H9 (cell line): ENCODE measurements around the gene RPS15. TPM values are rescaled to one million over a fixed set of nuclear protein-coding genes. Genes with fewer than 3 reads are reported as not detected.
A peak's percentile ranks its signal among the peaks of the same experiment; 100 is the strongest.

ENCODE experiments used
- DNase-seq: peaks from one replicate; pipeline ENCODE4 v3.0.0-alpha.2; 2017
- H2AFZ ChIP-seq: one replicate; pipeline ENCODE4 v1.6.1; 2013; ENCODE audit warnings: mild to moderate bottlenecking, low read length, control low read depth, moderate library complexity
- H2AK5ac ChIP-seq: 2 replicates; pipeline ENCODE4 v1.6.1; 2013; ENCODE audit warnings: low read length, control low read depth, mixed read lengths; ENCODE audit not compliant: insufficient read length
- H2BK120ac ChIP-seq: one replicate; pipeline ENCODE4 v1.6.1; 2013; ENCODE audit warnings: low read depth, mild to moderate bottlenecking, low read length, control low read depth, inconsistent platforms; ENCODE audit not compliant: poor library complexity, severe bottlenecking
- H2BK12ac ChIP-seq: 2 replicates; pipeline ENCODE4 v1.6.1; 2013; ENCODE audit warnings: low read length, control low read depth, mixed read lengths, low read depth; ENCODE audit not compliant: insufficient read length
- H2BK15ac ChIP-seq: 2 replicates; pipeline ENCODE4 v1.6.1; 2013; ENCODE audit warnings: low read depth, low read length, control low read depth
- H2BK20ac ChIP-seq: one replicate; pipeline ENCODE4 v1.6.1; 2013; ENCODE audit warnings: low read depth, mild to moderate bottlenecking, low read length, control low read depth, inconsistent platforms; ENCODE audit not compliant: poor library complexity, severe bottlenecking
- H2BK5ac ChIP-seq: 2 replicates; pipeline ENCODE4 v1.6.1; 2013; ENCODE audit warnings: low read length, control low read depth, mixed read lengths; ENCODE audit not compliant: insufficient read length
- H3K14ac ChIP-seq: 2 replicates; pipeline ENCODE4 v1.6.1; 2013; ENCODE audit warnings: low read length, control low read depth; ENCODE audit not compliant: insufficient read depth
- H3K18ac ChIP-seq: 2 replicates; pipeline ENCODE4 v1.6.1; 2013; ENCODE audit warnings: low read depth, mild to moderate bottlenecking, mixed read lengths, low read length, control low read depth; ENCODE audit not compliant: insufficient read length
- H3K23ac ChIP-seq: 2 replicates; pipeline ENCODE4 v1.6.1; 2013; ENCODE audit warnings: low read length, control low read depth, mixed read lengths, low read depth; ENCODE audit not compliant: insufficient read length
- H3K23me2 ChIP-seq: 2 replicates; pipeline ENCODE4 v1.6.1; 2013; ENCODE audit warnings: low read depth, mild to moderate bottlenecking, mixed read lengths, low read length, control low read depth; ENCODE audit not compliant: insufficient read length, poor library complexity, severe bottlenecking
- H3K27ac ChIP-seq: 2 replicates; pipeline ENCODE4 v1.5.1; 2013; ENCODE audit warnings: low read length, control low read depth, mixed read lengths, low read depth; ENCODE audit not compliant: insufficient read length
- H3K27me3 ChIP-seq: 2 replicates; pipeline ENCODE4 v1.6.1; 2013; ENCODE audit warnings: low read length, control low read depth, inconsistent platforms; ENCODE audit not compliant: insufficient read depth
- H3K4ac ChIP-seq: 2 replicates; pipeline ENCODE4 v1.6.1; 2013; ENCODE audit warnings: low read depth, mild to moderate bottlenecking, control low read depth, inconsistent platforms, low read length, moderate library complexity
- H3K4me1 ChIP-seq: 2 replicates; pipeline ENCODE4 v1.6.1; 2013; ENCODE audit warnings: low read length, control low read depth, inconsistent platforms; ENCODE audit not compliant: insufficient read depth
- H3K4me2 ChIP-seq: 2 replicates; pipeline ENCODE4 v1.6.1; 2013; ENCODE audit warnings: low read length, control low read depth, mixed read lengths; ENCODE audit not compliant: insufficient read length, insufficient read depth
- H3K56ac ChIP-seq: 2 replicates; pipeline ENCODE4 v1.6.1; 2013; ENCODE audit warnings: low read depth, mild to moderate bottlenecking, mixed read lengths, low read length, control low read depth; ENCODE audit not compliant: insufficient read length
- H3K79me1 ChIP-seq: 2 replicates; pipeline ENCODE4 v1.6.1; 2013; ENCODE audit warnings: low read depth, mild to moderate bottlenecking, moderate library complexity, low read length, control low read depth, inconsistent platforms; ENCODE audit not compliant: insufficient read depth, poor library complexity, severe bottlenecking
- H3K79me2 ChIP-seq: 2 replicates; pipeline ENCODE4 v1.6.1; 2013; ENCODE audit warnings: low read length, control low read depth, inconsistent platforms; ENCODE audit not compliant: insufficient read depth
- H3K9ac ChIP-seq: 2 replicates; pipeline ENCODE4 v1.6.1; 2013; ENCODE audit warnings: low read length, control low read depth, mixed read lengths; ENCODE audit not compliant: insufficient read length; ENCODE audit errors: extremely low read depth
- H3K9me3 ChIP-seq: one replicate; pipeline ENCODE4 v1.6.1; 2013; ENCODE audit warnings: low read depth, low read length, inconsistent platforms; ENCODE audit not compliant: control insufficient read depth
- H3T11ph ChIP-seq: one replicate; pipeline ENCODE4 v1.6.1; 2013; ENCODE audit warnings: mild to moderate bottlenecking, low read length, control low read depth, inconsistent platforms
- H4K20me1 ChIP-seq: one replicate; pipeline ENCODE4 v1.6.1; 2013; ENCODE audit not compliant: control insufficient read depth, insufficient read length, insufficient read depth
- H4K5ac ChIP-seq: 2 replicates; pipeline ENCODE4 v1.6.1; 2013; ENCODE audit warnings: low read depth, mild to moderate bottlenecking, mixed read lengths, low read length, control low read depth; ENCODE audit not compliant: insufficient read length
- H4K8ac ChIP-seq: replicated peaks from 2 replicates; pipeline ENCODE4 v1.6.1; 2013; ENCODE audit warnings: low read length, control low read depth, mixed read lengths, low read depth; ENCODE audit not compliant: insufficient read length
- H4K91ac ChIP-seq: 2 replicates; pipeline ENCODE4 v1.6.1; 2013; ENCODE audit warnings: low read depth, mild to moderate bottlenecking, moderate library complexity, mixed read lengths, low read length, control low read depth; ENCODE audit not compliant: insufficient read length
- H3K27ac Mint-ChIP-seq, 3 experiments: 2 replicates in 2 of 3; 3 replicates in 1 of 3; pipeline ENCODE4 v1.8.0; 2020 to 2021; ENCODE audit warnings: mixed read lengths in 3 of 3, mild to moderate bottlenecking in 1 of 3, moderate library complexity in 1 of 3
- H3K27me3 Mint-ChIP-seq: 2 replicates; pipeline ENCODE4 v1.8.0; 2021; ENCODE audit warnings: low read depth, mild to moderate bottlenecking, moderate library complexity, mixed read lengths
- H3K36me3 Mint-ChIP-seq, 3 experiments: 2 replicates in 2 of 3; 3 replicates in 1 of 3; pipeline ENCODE4 v1.8.0; 2020 to 2021; ENCODE audit warnings: low read depth in 3 of 3, mixed read lengths in 3 of 3; ENCODE audit not compliant: insufficient read depth in 1 of 3
- H3K4me1 Mint-ChIP-seq, 2 experiments: 2 replicates each; pipeline ENCODE4 v1.8.0; 2020; ENCODE audit warnings: mixed read lengths in 2 of 2
- H3K4me3 Mint-ChIP-seq, 2 experiments: 2 replicates in 1 of 2; 3 replicates in 1 of 2; pipeline ENCODE4 v1.8.0; 2020 to 2021; ENCODE audit warnings: mild to moderate bottlenecking in 2 of 2, mixed read lengths in 2 of 2, moderate library complexity in 1 of 2
- H3K9me3 Mint-ChIP-seq, 2 experiments: 2 replicates in 1 of 2; 3 replicates in 1 of 2; pipeline ENCODE4 v1.8.0; 2020; ENCODE audit warnings: mild to moderate bottlenecking in 2 of 2, mixed read lengths in 2 of 2, moderate library complexity in 1 of 2
- CTCF ChIP-seq: fragments of 200-600 bp; sonication (generic); conservative IDR thresholded peaks from 3 replicates; pipeline ENCODE4 v1.8.0; 2021; ENCODE audit warnings: antibody characterized with exemption, mild to moderate bottlenecking
- WGBS: extraction: QIAGEN DNeasy Blood & Tissue Kit; methylation state at CpG from one replicate; pipeline ENCODE4 v1.1.7; 2013; ENCODE audit warnings: missing lambda C conversion rate, low lambda C conversion rate, mixed read lengths; ENCODE audit not compliant: insufficient read length; ENCODE audit errors: extremely low coverage; 5-methylcytosine and 5-hydroxymethylcytosine counted together
- total RNA-seq: library from RNA; stranded (reverse); gene quantifications from 2 replicates; pipeline ENCODE4 v1.2.1, GENCODE V29; 2021

The RPS15 gene
- total RNA-seq, 1 experiment from 2014 or later: 1,628 TPM

GRCh38 chr19:1427221-1427920 lies 10.8 kb upstream of the RPS15 start:
- H3K27me3 ChIP-seq: no peaks in the 10 kb centered on the region
- H3K4ac ChIP-seq: no peak overlapping the region
- H3T11ph ChIP-seq: no peak overlapping the region
- H2BK5ac ChIP-seq: no peak overlapping the region
- no peaks in the 10 kb centered on the region for H3K4me1 ChIP-seq
- Mint-ChIP-seq H3K4me3 (no peak overlapping the region), H3K27ac (0 out of 7 replicates have a peak overlapping the region, but pooled peaks of 1 of the 3 experiments have one; percentile 51), H3K27me3 (no peaks in the 10 kb centered on the region), H3K9me3 (no peaks in the 10 kb centered on the region), H3K4me1 (peaks cover 0 to 18% of the 10 kb centered on the region in 2 experiments; a peak in 2 of 4 replicates), H3K36me3 (peaks cover 20 to 83% (median 64%) of the 10 kb centered on the region in 3 experiments; a peak in 6 of 7 replicates)
- no peak overlapping the region for H3K4me2 ChIP-seq
- peaks cover 6% of the 10 kb centered on the region for H3K23me2 ChIP-seq
- no peaks in the 10 kb centered on the region for H3K9me3 ChIP-seq
- no peaks in the 10 kb centered on the region for H4K20me1 ChIP-seq
- no peak overlapping the region for H2AFZ ChIP-seq
- H3K27ac ChIP-seq: no peak overlapping the region
- H2AK5ac ChIP-seq: no peak overlapping the region
- H4K5ac ChIP-seq: no peak overlapping the region
- no peak overlapping the region for H3K18ac ChIP-seq
- H2BK20ac ChIP-seq: no peak overlapping the region
- WGBS: no CpG with 5 or more reads among the region's 27 CpGs
- no peak for TF ChIP-seq CTCF
- H2BK120ac ChIP-seq: no peak overlapping the region
- H3K79me2 ChIP-seq: no peaks in the 10 kb centered on the region; the same call in 1 of the 2 replicates
- no peak overlapping the region for H3K14ac ChIP-seq
- no peak overlapping the region for H4K8ac ChIP-seq
- no peak overlapping the region for H3K9ac ChIP-seq
- DNase-seq: no peak
- H4K91ac ChIP-seq: no peak overlapping the region
- no peak overlapping the region for H2BK15ac ChIP-seq
- peaks cover 1% of the 10 kb centered on the region for H3K79me1 ChIP-seq
- no peak overlapping the region for H3K56ac ChIP-seq
- H3K23ac ChIP-seq: no peak overlapping the region
- H2BK12ac ChIP-seq: no peak overlapping the region
